K562 (cell line): ENCODE results near the gene SPAG4.

Experiments
- ATF7 ChIP-seq: fragments of 450-650 bp; IDR thresholded peaks from 2 replicates; pipeline ENCODE4 v1.7.1; 2014; ENCODE audit warnings: mild to moderate bottlenecking, moderate library complexity
- BHLHE40 ChIP-seq: IDR thresholded peaks from 2 replicates; pipeline ENCODE4 v1.6.1; 2011; ENCODE audit warnings: low read length, improper control_type of control experiment
- CTCF ChIP-seq, 3 experiments: IDR thresholded peaks in 2 of 3; conservative IDR thresholded peaks in 1 of 3; 2 replicates each; pipeline ENCODE4 v1.5.1; 2011 to 2012; ENCODE audit warnings: low read length in 3 of 3, mild to moderate bottlenecking in 3 of 3, control low read depth in 2 of 3, improper control_type of control experiment in 1 of 3, inconsistent platforms in 1 of 3, low read depth in 1 of 3, mixed read lengths in 1 of 3, moderate library complexity in 1 of 3; ENCODE audit not compliant: insufficient read depth in 2 of 3
- MED1 ChIP-seq: sonication (generic); formaldehyde crosslinking; IDR thresholded peaks from 2 replicates; pipeline ENCODE4 v1.8.1; 2023; ENCODE audit warnings: missing genetic modification reagents, borderline replicate concordance
- NR2C2 ChIP-seq, 2 experiments: fragments of 200-800 bp in 1 of 2; sonication (Bioruptor generic) in 1 of 2; sonication (generic) in 1 of 2; formaldehyde crosslinking in 1 of 2; IDR thresholded peaks; 2 replicates each; pipeline versions ENCODE4 v1.6.1 to v1.8.0; 2016 to 2022; ENCODE audit warnings: mild to moderate bottlenecking in 1 of 2, missing compliant biosample characterization in 1 of 2, missing genetic modification characterization in 1 of 2, missing genetic modification reagents in 1 of 2
- POLR2A ChIP-seq: fragments of 450-650 bp; conservative IDR thresholded peaks from 2 replicates; pipeline ENCODE4 v1.6.1; 2016
- POLR2AphosphoS5 ChIP-seq: IDR thresholded peaks from 2 replicates; pipeline ENCODE4 v1.6.1; 2011; ENCODE audit warnings: mild to moderate bottlenecking, low read depth, low read length, moderate library complexity; ENCODE audit not compliant: control insufficient read depth, insufficient read depth
- RFX5 ChIP-seq: IDR thresholded peaks from 2 replicates; pipeline ENCODE4 v1.6.1; 2011; ENCODE audit warnings: low read depth, mild to moderate bottlenecking, improper control_type of control experiment, low read length
- SMAD3 ChIP-seq: fragments of 450-650 bp; formaldehyde crosslinking; conservative IDR thresholded peaks from 2 replicates; pipeline ENCODE4 v1.4.0; 2020; ENCODE audit warnings: mild to moderate bottlenecking
- SP1 ChIP-seq: sonication (generic); formaldehyde crosslinking; IDR thresholded peaks from 2 replicates; pipeline ENCODE4 v1.8.1; 2022; ENCODE audit warnings: mild to moderate bottlenecking, missing genetic modification reagents
- TCF7L2 ChIP-seq: fragments of 150-350 bp; IDR thresholded peaks from 2 replicates; pipeline ENCODE4 v1.6.1; 2016; ENCODE audit warnings: low read depth, mild to moderate bottlenecking, low read length, moderate library complexity

- TF ChIP-seq CTCF (IDR thresholded peaks at IDR 0.05 in 2 of 3, conservative IDR thresholded peaks at IDR 0.05 in 1 of 3; ENCODE audit: insufficient read depth in 2 of 3, low read depth in 1 of 3, low read length in 3 of 3) (no peak), RFX5 (no peak), SP1 (CRISPR knock-in tag) (no peak), TCF7L2 (no peak), ATF7 (no peak), POLR2A (no peak), SMAD3 (CRISPR knock-in tag) (no peak), POLR2AphosphoS5 (no peak), BHLHE40 (no peak), MED1 (CRISPR knock-in tag) (no peak), NR2C2 (CRISPR knock-in tag; IDR thresholded peaks at IDR 0.05) (no peak), NR2C2 (tag; IDR thresholded peaks at IDR 0.05) (no peak)
Observed at GRCh38 chr20:35653893-35654292, 38.3 kb downstream of the SPAG4 start.
